RWPE2 (cell line): ENCODE measurements around the gene SNAPC1.
A peak's percentile ranks its signal among the peaks of the same experiment; 100 is the strongest.

Source experiments
- ATAC-seq: fragments of 200-7000 bp; cut with Tn5 transposase; 3 replicates; pipeline ENCODE4 v1.9.1; 2021; ENCODE audit warnings: low read depth
- DNase-seq: peaks from one replicate; pipeline ENCODE4 v3.0.0-alpha.2; 2020; ENCODE audit warnings: low spot score
- H3K27ac ChIP-seq: fragments of 450-650 bp; 2 replicates; pipeline ENCODE4 v1.5.1; 2017; ENCODE audit warnings: mild to moderate bottlenecking; ENCODE audit not compliant: poor library complexity, severe bottlenecking
- H3K27me3 ChIP-seq: fragments of 250-450 bp; sonication (Bioruptor Pico); 2 replicates; pipeline ENCODE4 v1.5.1; 2021; ENCODE audit warnings: mild to moderate bottlenecking, moderate library complexity; ENCODE audit not compliant: insufficient read depth, poor library complexity, severe bottlenecking
- H3K36me3 ChIP-seq: fragments of 250-450 bp; sonication (Bioruptor Pico); 2 replicates; pipeline ENCODE4 v1.5.1; 2020; ENCODE audit warnings: low read depth, mild to moderate bottlenecking, moderate library complexity
- H3K4me1 ChIP-seq: fragments of 250-450 bp; sonication (Bioruptor Pico); 2 replicates; pipeline ENCODE4 v1.5.1; 2021; ENCODE audit warnings: mild to moderate bottlenecking, moderate library complexity; ENCODE audit not compliant: insufficient read depth, poor library complexity, severe bottlenecking
- H3K4me3 ChIP-seq: fragments of 250-450 bp; sonication (Bioruptor Pico); 2 replicates; pipeline ENCODE4 v1.5.1; 2021; ENCODE audit warnings: mild to moderate bottlenecking, moderate library complexity; ENCODE audit not compliant: severe bottlenecking
- H3K9me3 ChIP-seq: fragments of 250-450 bp; sonication (Bioruptor Pico); 2 replicates; pipeline ENCODE4 v1.5.1; 2021; ENCODE audit warnings: mild to moderate bottlenecking, moderate library complexity; ENCODE audit not compliant: severe bottlenecking
- CTCF ChIP-seq: fragments of 450-650 bp; IDR thresholded peaks from one replicate; pipeline ENCODE4 v1.5.1; 2017; ENCODE audit warnings: mild to moderate bottlenecking, moderate library complexity; ENCODE audit not compliant: poor library complexity, severe bottlenecking

The SNAPC1 gene

GRCh38 chr14:61726778-61727658 lies 35.2 kb upstream of the SNAPC1 start:
- H3K27ac ChIP-seq = peak overlapping the region; percentile 46
- no peak for ATAC-seq
- H3K4me1 ChIP-seq = peaks cover 45% of the 10 kb centered on the region
- H3K4me3 ChIP-seq = no peak overlapping the region
- H3K27me3 ChIP-seq = no peaks in the 10 kb centered on the region
- H3K9me3 ChIP-seq = no peaks in the 10 kb centered on the region
- H3K36me3 ChIP-seq = peaks cover 100% of the 10 kb centered on the region
- TF ChIP-seq CTCF = no peak
- no peak for DNase-seq

GRCh38 chr14:61730756-61731373 lies 31.4 kb upstream of the SNAPC1 start:
- Histone ChIP-seq H3K9me3 (no peaks in the 10 kb centered on the region), H3K36me3 (peaks cover 100% of the 10 kb centered on the region), H3K27me3 (no peaks in the 10 kb centered on the region), H3K4me3 (no peak overlapping the region), H3K4me1 (peaks cover 50% of the 10 kb centered on the region), H3K27ac (peak overlapping the region; percentile 46)
- TF ChIP-seq CTCF = peak; percentile 63
- ATAC-seq (no peak), DNase-seq (no peak)

- DNase-seq = no peak
- no peak overlapping the region for H3K4me3 ChIP-seq
- H3K27ac ChIP-seq = peak overlapping the region; percentile 46
- no peaks in the 10 kb centered on the region for H3K9me3 ChIP-seq
- no peaks in the 10 kb centered on the region for H3K27me3 ChIP-seq
- peaks cover 100% of the 10 kb centered on the region for H3K36me3 ChIP-seq
- peaks cover 39% of the 10 kb centered on the region for H3K4me1 ChIP-seq
- ATAC-seq = peak; percentile 17; the same call in 1 of the 3 replicates
- no peak for TF ChIP-seq CTCF
Measured at GRCh38 chr14:61733972-61734371, 28.2 kb upstream of the SNAPC1 start.

- TF ChIP-seq CTCF = no peak
- H3K27me3 ChIP-seq = no peaks in the 10 kb centered on the region
- DNase-seq = no peak
- H3K4me3 ChIP-seq = no peak overlapping the region
- no peak for ATAC-seq
- H3K9me3 ChIP-seq = no peaks in the 10 kb centered on the region
- H3K36me3 ChIP-seq = peaks cover 100% of the 10 kb centered on the region
- H3K4me1 ChIP-seq = peaks cover 15% of the 10 kb centered on the region
- H3K27ac ChIP-seq = peak overlapping the region; percentile 46
Measured at GRCh38 chr14:61736751-61737150, 25.5 kb upstream of the SNAPC1 start.
